Mesothelial cell of epicardium (in vitro differentiated cells): ENCODE data around the gene MFAP4. TPM values are rescaled to one million over a fixed set of nuclear protein-coding genes. Genes with fewer than 3 reads are reported as not detected.
A peak's percentile ranks its signal among the peaks of the same experiment; 100 is the strongest.
"Not testable (repeated sequence)": the region's sequence is repeated elsewhere in the genome, so short reads cannot be mapped to it uniquely, and the experiment has no call there.

Experiments
- DNase-seq, 2 experiments: peaks; one replicate each; pipeline ENCODE4 v3.0.0; 2021; ENCODE audit warnings: low spot score in 2 of 2; ENCODE audit not compliant: unreplicated experiment in 2 of 2
- H3K27ac Mint-ChIP-seq: 2 replicates; pipeline ENCODE4 v1.8.0; 2021; ENCODE audit warnings: mixed read lengths
- H3K27me3 Mint-ChIP-seq: 2 replicates; pipeline ENCODE4 v1.8.0; 2021; ENCODE audit warnings: low read depth, mixed read lengths
- H3K36me3 Mint-ChIP-seq: 2 replicates; pipeline ENCODE4 v1.8.0; 2021; ENCODE audit warnings: mixed read lengths
- H3K4me1 Mint-ChIP-seq: 2 replicates; pipeline ENCODE4 v1.8.0; 2021; ENCODE audit warnings: mixed read lengths
- H3K4me3 Mint-ChIP-seq: 2 replicates; pipeline ENCODE4 v1.8.0; 2021; ENCODE audit warnings: mild to moderate bottlenecking, moderate library complexity, mixed read lengths
- H3K9me3 Mint-ChIP-seq: 2 replicates; pipeline ENCODE4 v1.8.0; 2021; ENCODE audit warnings: mixed read lengths
- total RNA-seq: library from RNA; stranded (reverse); gene quantifications from 3 replicates; pipeline ENCODE4 v1.2.1, GENCODE V29; 2021
- TF ChIP-seq, protein P1 (sequence below): fragments of 200-600 bp; sonication (generic); IDR thresholded peaks from one replicate; pipeline ENCODE4 v1.5.0; 2021; ENCODE audit warnings: antibody characterized with exemption; ENCODE audit not compliant: unreplicated experiment

The MFAP4 gene
- total RNA-seq, 1 donor from 2014 or later: 213 TPM

DNA sequence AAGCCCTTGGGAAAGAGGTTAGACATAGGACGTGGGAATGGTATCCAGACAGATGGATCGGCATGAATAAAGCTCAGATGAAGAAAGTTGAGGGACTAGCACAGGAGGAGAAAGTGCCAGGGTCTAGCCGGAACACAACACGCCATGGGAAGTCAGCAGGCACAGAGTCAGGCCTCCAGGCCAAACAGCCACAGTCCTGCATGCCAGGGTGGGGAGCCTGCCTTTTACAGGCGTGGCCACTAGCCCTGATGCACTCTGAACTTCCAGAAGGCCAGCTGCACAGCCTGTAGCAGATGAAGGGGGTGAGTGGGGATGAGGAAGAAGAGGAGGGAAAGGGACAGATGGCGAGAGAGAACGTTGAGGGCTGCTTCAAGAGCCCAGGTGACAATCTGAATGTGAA, 29.6 kb downstream of the MFAP4 start:
- no peak for DNase-seq
- H3K27me3 Mint-ChIP-seq: no peaks in the 10 kb centered on the region
- no peak overlapping the region for H3K4me3 Mint-ChIP-seq
- H3K36me3 Mint-ChIP-seq: peaks cover 8% of the 10 kb centered on the region
- H3K9me3 Mint-ChIP-seq: no peaks in the 10 kb centered on the region
- H3K27ac Mint-ChIP-seq: no peak overlapping the region
- TF ChIP-seq, protein P1, sequence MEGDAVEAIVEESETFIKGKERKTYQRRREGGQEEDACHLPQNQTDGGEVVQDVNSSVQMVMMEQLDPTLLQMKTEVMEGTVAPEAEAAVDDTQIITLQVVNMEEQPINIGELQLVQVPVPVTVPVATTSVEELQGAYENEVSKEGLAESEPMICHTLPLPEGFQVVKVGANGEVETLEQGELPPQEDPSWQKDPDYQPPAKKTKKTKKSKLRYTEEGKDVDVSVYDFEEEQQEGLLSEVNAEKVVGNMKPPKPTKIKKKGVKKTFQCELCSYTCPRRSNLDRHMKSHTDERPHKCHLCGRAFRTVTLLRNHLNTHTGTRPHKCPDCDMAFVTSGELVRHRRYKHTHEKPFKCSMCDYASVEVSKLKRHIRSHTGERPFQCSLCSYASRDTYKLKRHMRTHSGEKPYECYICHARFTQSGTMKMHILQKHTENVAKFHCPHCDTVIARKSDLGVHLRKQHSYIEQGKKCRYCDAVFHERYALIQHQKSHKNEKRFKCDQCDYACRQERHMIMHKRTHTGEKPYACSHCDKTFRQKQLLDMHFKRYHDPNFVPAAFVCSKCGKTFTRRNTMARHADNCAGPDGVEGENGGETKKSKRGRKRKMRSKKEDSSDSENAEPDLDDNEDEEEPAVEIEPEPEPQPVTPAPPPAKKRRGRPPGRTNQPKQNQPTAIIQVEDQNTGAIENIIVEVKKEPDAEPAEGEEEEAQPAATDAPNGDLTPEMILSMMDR: no peak
- H3K4me1 Mint-ChIP-seq: peaks cover 17% of the 10 kb centered on the region

DNA sequence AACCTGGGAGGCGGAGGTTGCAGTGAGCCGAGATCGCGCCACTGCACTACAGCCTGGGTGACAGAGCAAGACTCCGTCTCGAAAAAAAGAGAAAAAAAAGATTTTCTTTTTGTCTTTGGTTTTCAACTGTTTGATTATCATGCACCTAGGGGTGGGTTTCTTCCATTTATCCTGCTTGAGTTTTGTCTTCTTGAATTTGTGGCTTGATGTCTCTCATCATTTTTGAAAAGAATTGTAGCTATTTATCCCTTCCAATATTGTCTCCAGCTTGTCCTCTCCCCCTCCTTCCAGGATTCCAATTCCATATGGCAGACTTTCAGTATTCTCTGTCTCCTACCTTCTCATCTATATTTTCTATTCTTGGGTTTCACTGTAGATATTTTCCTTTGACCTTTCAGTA, 32.2 kb downstream of the MFAP4 start:
- no peak for DNase-seq
- peaks cover 8% of the 10 kb centered on the region for H3K4me1 Mint-ChIP-seq
- no peak overlapping the region for H3K27ac Mint-ChIP-seq
- H3K27me3 Mint-ChIP-seq: no peaks in the 10 kb centered on the region
- TF ChIP-seq, protein P1: no peak
- no peak overlapping the region for H3K4me3 Mint-ChIP-seq
- peaks cover 13% of the 10 kb centered on the region for H3K36me3 Mint-ChIP-seq
- no peaks in the 10 kb centered on the region for H3K9me3 Mint-ChIP-seq

DNA sequence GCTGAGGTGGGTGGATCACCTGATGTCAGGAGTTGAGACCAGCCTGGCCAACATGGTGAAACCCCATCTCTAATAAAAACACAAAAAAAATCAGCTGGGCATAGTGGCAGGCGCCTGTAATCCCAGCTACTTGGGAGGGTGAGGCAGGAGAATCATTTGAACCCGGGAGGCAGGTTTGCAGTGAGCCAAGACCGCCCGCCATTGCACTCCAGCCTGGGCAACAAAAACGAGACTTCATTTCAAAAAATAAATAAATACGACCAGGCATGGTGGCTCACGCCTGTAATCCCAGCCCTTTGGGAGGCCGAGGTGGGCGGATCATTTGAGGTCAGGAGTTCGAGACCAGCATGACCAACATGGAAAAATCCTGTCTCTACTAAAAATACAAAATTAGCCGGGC, 33.6 kb downstream of the MFAP4 start:
- H3K36me3 Mint-ChIP-seq: peaks cover 13% of the 10 kb centered on the region
- H3K4me1 Mint-ChIP-seq, H3K27ac Mint-ChIP-seq, H3K27me3 Mint-ChIP-seq, H3K4me3 Mint-ChIP-seq, H3K9me3 Mint-ChIP-seq, DNase-seq: not testable (repeated sequence)

DNA sequence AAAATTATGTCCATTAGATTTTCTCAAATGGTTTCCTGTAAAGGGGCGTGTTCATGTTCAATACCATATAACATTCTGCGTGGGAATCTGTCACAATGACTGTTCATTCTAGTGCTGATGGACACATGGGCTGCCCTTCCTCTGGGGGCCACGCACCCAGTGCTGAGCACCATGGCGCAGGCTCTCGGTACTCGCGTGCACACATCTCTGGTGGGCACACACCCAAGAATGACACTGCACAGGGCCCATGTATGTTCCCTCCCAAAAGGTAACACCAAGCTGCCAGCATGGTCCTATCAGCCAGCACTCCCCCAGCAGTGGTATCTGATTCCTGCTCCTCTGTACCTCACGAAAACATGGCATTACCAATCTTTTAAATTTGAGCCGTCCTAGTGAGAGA, 38.2 kb downstream of the MFAP4 start:
- Mint-ChIP-seq H3K4me1 (peaks cover 7% of the 10 kb centered on the region), H3K36me3 (peaks cover 6% of the 10 kb centered on the region), H3K9me3 (no peaks in the 10 kb centered on the region), H3K27ac (no peak overlapping the region), H3K4me3 (no peak overlapping the region), H3K27me3 (no peaks in the 10 kb centered on the region)
- DNase-seq: no peak
- TF ChIP-seq, protein P1: no peak

DNA sequence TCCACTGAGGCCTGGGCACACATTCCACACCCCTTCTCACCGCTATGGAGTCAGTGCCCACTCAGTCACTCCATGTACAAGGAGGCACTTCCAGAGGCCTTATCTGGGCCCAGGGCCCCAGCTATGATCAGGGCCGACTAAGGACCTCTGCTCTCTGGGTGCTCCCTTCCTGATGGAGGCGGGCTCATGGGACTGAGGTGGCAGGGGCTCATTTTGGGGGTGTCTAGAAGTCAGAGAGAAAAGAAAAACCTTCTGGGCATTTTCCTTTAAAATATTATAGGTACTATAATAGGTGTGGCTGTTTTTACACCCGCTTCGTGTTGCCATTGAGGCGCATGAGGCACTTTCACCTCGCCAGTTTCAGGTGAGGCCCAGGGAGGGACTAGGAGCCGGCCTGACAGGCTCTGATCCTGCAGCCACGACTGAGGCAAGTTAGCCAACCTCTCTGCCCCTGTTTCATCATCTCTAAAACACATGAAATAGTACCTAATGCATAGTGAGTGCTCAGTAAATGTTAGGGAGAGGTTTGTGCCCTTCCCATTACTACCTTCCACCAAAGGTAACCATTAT, 38.8 kb downstream of the MFAP4 start:
- no peaks in the 10 kb centered on the region for H3K27me3 Mint-ChIP-seq
- H3K27ac Mint-ChIP-seq: no peak overlapping the region
- H3K4me3 Mint-ChIP-seq: no peak overlapping the region
- peaks cover 6% of the 10 kb centered on the region for H3K36me3 Mint-ChIP-seq
- no peak for DNase-seq
- TF ChIP-seq, protein P1: no peak
- H3K9me3 Mint-ChIP-seq: no peaks in the 10 kb centered on the region
- peaks cover 7% of the 10 kb centered on the region for H3K4me1 Mint-ChIP-seq

DNA sequence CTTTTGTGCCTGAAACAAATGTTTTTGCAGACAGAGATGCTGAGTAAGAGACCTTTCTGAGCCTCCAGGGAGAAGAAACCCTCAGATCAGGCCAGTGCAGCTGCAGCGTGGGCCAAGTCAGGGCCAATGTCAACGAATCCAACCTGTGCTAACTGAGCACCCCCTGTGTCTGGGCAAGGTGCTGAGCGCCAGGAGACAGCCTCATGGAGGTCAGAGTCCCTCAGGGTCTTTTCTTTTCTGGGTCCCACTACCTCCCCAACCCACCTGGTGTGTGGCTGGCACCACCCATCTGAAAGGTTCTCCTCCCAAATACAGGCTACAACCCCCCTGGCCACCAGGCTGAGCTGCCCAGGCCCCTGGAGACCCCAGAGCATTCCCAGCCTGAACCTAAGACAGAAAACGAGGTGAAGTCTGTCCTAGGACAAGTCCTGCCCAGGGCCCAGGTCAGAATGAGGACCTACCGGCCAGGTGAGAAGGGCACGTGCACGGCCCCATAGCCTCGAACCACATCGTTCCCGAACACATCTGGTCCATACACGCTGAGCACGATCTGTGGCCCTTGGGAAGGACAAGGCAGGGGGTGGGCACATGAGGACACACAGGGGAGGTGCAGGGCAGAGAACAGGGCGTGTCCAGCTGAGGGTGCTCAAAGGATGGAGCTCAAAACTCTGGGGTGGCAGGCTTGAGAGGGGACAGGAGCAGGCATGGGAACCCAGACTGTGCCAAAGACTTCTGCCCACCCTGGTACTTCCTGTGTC, 39.5 kb downstream of the MFAP4 start:
- TF ChIP-seq, protein P1: no peak
- Mint-ChIP-seq H3K27me3 (no peaks in the 10 kb centered on the region), H3K36me3 (peaks cover 6% of the 10 kb centered on the region), H3K4me3 (no peak overlapping the region), H3K27ac (peak overlapping the region; percentile 62), H3K9me3 (no peaks in the 10 kb centered on the region), H3K4me1 (peaks cover 7% of the 10 kb centered on the region)
- no peak for DNase-seq
